GM18909 (cell line): ENCODE measurements around the gene SNF8.

Experiments used
- ATAC-seq: cut with Tn5 transposase; IDR thresholded peaks from one replicate; pipeline ENCODE4 v1.9.1; 2021; ENCODE audit warnings: mild to moderate bottlenecking; ENCODE audit not compliant: unreplicated experiment, poor library complexity

The SNF8 gene

GRCh38 chr17:48893646-48894508, 50.8 kb downstream of the SNF8 start:
- ATAC-seq: no peak

DNA sequence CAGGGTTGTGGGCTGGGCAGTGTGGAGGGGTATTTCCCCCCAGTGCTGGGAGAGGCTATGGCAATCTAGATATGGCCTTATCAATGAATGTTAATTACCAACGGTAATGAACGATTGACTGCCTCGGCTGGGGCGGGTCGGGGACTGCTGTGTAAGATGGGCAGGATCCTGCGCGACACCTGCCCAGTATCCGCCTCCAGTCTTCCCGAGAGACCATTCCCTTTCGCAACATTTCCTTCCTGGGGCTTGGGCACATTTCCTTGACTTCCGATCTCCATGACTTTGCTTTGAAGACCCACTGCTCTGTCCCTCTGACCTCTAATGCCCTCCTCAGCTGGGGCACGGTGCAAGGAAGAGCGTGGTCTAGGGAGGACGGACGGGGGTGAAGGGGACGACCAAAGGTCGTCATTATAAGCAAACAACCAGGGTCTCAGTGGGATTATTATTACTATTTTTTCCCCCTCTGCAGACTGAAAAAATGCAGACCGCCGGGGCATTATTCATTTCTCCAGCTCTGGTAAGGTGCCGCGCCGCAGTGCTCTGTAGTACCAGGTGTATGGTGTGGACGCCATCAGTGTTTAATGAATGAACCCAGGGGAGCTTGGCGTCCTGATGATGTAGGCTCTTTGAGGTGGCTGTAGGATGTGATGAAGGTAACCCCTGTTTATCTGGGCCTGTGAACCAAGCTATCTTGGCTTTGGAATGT, 51.5 kb downstream of the SNF8 start:
- ATAC-seq: no peak

- no peak for ATAC-seq
Measured at GRCh38 chr17:48890086-48890485, 54.6 kb downstream of the SNF8 start.

DNA sequence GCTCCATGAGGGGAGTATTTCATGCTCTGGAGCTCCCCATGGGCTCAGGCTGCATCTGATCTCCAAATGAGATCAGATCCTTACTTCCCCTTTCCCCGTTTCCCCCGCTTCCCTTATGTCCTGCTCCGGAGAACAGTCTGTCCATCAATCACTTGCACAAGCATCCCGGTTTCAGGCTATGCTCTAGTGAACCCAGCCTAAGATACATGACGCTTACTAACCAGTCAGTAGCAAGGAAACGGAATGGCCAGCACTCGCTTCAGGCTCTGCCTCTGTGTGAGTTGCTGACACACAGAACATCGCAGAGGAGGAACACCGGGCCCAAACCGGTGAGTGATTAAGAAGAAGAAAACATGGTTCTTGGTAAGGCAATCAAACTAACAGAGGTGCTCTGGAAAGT, 61.5 kb downstream of the SNF8 start:
- no peak for ATAC-seq

DNA sequence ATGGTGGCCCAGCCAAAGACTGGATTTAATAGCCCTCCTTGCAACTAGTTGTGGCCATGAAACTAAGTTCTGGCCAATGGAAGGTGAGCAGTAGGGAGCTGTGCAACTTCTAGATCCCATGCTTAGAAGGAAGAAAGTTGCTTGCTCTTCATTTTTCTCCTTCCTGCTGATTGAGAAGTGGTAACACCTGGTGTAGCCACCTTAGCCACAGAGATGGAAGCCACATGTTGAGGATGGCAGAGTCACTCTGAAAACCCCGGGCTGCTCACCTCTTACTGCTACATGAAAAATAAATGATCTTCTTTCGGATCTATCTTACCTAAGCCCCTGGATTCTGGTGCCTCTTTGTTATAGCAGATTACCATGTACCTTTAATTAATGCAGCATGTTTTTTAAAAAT, 62.4 kb downstream of the SNF8 start:
- ATAC-seq: no peak
